ENCODE results near the gene CRISPLD2. TPM values are rescaled to one million over a fixed set of nuclear protein-coding genes. Genes with fewer than 3 reads are reported as not detected.

Gene CRISPLD2
- 17.5 TPM for total RNA-seq

GRCh38 chr16:84819644-84820304, at the start of gene CRISPLD2:
TSS of gene CRISPLD2 (plus strand) at chr16:84819985. CDS start at chr16:84838496, 18,511 bp downstream.
- peaks cover 61% of the 10 kb centered on the region for H3K4me1 ChIP-seq (ENCODE audit: insufficient read depth, low read length)
- peak within 1 kb of the TSS; percentile 37 for H3K4me3 ChIP-seq (ENCODE audit: low read length)
- H3K27me3 ChIP-seq (ENCODE audit: insufficient read depth, low read length) = no peaks in the 10 kb centered on the region
- no peaks in the 10 kb centered on the region for H3K9me3 ChIP-seq (ENCODE audit: low read depth, low read length)

- Histone ChIP-seq H3K4me3 (ENCODE audit: low read length) (no peak overlapping the region), H3K27me3 (ENCODE audit: insufficient read depth, low read length) (no peaks in the 10 kb centered on the region), H3K4me1 (ENCODE audit: insufficient read depth, low read length) (peaks cover 21% of the 10 kb centered on the region), H3K9me3 (ENCODE audit: low read depth, low read length) (no peaks in the 10 kb centered on the region)
Measured at GRCh38 chr16:84773312-84773711, 46.5 kb upstream of the CRISPLD2 start.

- Histone ChIP-seq H3K9me3 (ENCODE audit: low read depth, low read length) (no peaks in the 10 kb centered on the region), H3K4me1 (ENCODE audit: insufficient read depth, low read length) (peaks cover 21% of the 10 kb centered on the region), H3K4me3 (ENCODE audit: low read length) (peak overlapping the region; percentile 13), H3K27me3 (ENCODE audit: insufficient read depth, low read length) (no peaks in the 10 kb centered on the region)
Measured at GRCh38 chr16:84774810-84775209, 45.0 kb upstream of the CRISPLD2 start.

- peaks cover 21% of the 10 kb centered on the region for H3K4me1 ChIP-seq (ENCODE audit: insufficient read depth, low read length)
- no peaks in the 10 kb centered on the region for H3K9me3 ChIP-seq (ENCODE audit: low read depth, low read length)
- peak overlapping the region; percentile 13 for H3K4me3 ChIP-seq (ENCODE audit: low read length)
- H3K27me3 ChIP-seq (ENCODE audit: insufficient read depth, low read length) = no peaks in the 10 kb centered on the region
Measured at GRCh38 chr16:84775262-84775810, 44.4 kb upstream of the CRISPLD2 start.

GRCh38 chr16:84777435-84777834, 42.4 kb upstream of the CRISPLD2 start:
- Histone ChIP-seq H3K9me3 (ENCODE audit: low read depth, low read length) (no peaks in the 10 kb centered on the region), H3K4me3 (ENCODE audit: low read length) (no peak overlapping the region), H3K27me3 (ENCODE audit: insufficient read depth, low read length) (no peaks in the 10 kb centered on the region), H3K4me1 (ENCODE audit: insufficient read depth, low read length) (peaks cover 21% of the 10 kb centered on the region)

DNA sequence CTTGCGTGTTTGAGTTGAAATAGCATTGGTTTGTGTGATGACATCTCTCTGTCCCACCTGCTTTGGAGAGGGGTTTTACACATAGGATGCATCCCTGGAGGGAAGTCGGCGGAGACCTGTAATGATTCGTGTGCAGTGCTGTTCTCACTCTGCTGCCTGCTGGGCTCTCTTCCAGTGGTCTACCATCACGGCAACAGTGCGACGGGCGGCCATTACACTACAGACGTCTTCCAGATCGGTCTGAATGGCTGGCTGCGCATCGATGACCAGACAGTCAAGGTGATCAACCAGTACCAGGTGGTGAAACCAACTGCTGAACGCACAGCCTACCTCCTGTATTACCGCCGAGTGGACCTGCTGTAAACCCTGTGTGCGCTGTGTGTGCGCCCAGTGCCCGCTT, 41.1 kb upstream of the CRISPLD2 start:
- Histone ChIP-seq H3K9me3 (ENCODE audit: low read depth, low read length) (no peaks in the 10 kb centered on the region), H3K4me3 (ENCODE audit: low read length) (no peak overlapping the region), H3K27me3 (ENCODE audit: insufficient read depth, low read length) (no peaks in the 10 kb centered on the region)

DNA sequence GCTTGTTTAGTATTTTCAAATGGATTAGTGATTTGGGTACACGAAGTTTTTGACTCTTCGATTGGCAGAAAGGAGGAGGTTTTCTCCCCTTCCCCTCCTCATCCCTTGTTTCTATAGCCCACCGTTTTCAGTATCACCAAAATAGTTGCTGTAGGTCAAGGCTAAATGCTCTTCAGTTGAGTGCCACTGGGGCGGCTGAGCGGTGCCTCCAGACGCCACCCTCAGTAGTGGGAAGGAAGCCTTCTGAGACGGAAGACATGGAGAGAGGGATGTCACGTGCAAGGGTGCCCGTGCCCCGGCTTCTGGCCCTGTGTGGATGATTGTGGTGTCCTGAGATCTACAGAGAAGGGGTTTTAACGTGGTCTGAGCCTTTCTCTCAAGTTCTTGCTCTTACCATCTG, 39.7 kb upstream of the CRISPLD2 start:
- no peaks in the 10 kb centered on the region for H3K9me3 ChIP-seq (ENCODE audit: low read depth, low read length)
- peaks cover 9% of the 10 kb centered on the region for H3K4me1 ChIP-seq (ENCODE audit: insufficient read depth, low read length)
- H3K27me3 ChIP-seq (ENCODE audit: insufficient read depth, low read length) = no peaks in the 10 kb centered on the region
- H3K4me3 ChIP-seq (ENCODE audit: low read length) = no peak overlapping the region

More for the DNA sequence above, 41.1 kb upstream of the CRISPLD2 start:
- peaks cover 21% of the 10 kb centered on the region for H3K4me1 ChIP-seq (ENCODE audit: insufficient read depth, low read length)

- no peaks in the 10 kb centered on the region for H3K27me3 ChIP-seq (ENCODE audit: insufficient read depth, low read length)
- no peaks in the 10 kb centered on the region for H3K9me3 ChIP-seq (ENCODE audit: low read depth, low read length)
- H3K4me3 ChIP-seq (ENCODE audit: low read length) = no peak overlapping the region
- peaks cover 2% of the 10 kb centered on the region for H3K4me1 ChIP-seq (ENCODE audit: insufficient read depth, low read length)
Measured at GRCh38 chr16:84780544-84781376, 39.0 kb upstream of the CRISPLD2 start.

GRCh38 chr16:84782846-84783245, 36.9 kb upstream of the CRISPLD2 start:
- no peaks in the 10 kb centered on the region for H3K9me3 ChIP-seq (ENCODE audit: low read depth, low read length)
- H3K27me3 ChIP-seq (ENCODE audit: insufficient read depth, low read length) = no peaks in the 10 kb centered on the region
- H3K4me1 ChIP-seq (ENCODE audit: insufficient read depth, low read length) = no peaks in the 10 kb centered on the region
- H3K4me3 ChIP-seq (ENCODE audit: low read length) = no peak overlapping the region

DNA sequence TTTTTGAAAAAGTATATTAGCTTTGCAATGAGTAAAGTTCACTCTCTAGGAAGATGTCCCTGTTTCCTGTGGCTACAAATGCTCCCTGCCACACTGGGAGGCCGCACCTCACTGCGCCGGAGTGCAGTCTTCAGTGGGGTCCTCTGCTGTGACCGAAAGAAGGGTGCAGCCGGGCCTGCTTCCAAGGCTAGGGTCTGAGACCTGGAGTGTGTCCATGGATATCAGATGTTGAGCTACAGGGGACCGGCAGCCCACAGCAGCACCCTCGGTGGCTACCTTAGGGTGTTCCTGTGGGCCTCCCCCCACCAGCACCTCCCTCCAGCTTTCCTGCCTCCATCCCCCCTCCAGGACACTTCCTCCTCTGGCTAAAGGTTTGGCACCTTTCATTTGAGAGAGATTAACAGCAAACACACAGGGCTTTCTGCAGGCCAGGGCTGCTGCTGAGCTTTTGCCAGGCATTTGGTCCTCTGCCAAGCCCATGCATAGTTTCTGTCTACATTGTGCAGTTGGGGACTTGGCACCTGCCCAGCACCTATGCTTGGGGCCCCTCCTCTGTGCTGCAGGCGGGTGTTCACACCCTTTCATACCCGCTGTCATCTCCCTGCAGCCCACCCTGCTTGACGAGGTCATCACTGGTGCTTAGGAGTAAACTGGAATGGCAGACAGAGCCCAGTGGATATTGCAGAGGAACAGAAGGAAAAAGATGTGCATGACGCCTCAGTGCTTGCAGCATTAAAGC, 33.8 kb upstream of the CRISPLD2 start:
- H3K9me3 ChIP-seq (ENCODE audit: low read depth, low read length) = no peaks in the 10 kb centered on the region
- no peaks in the 10 kb centered on the region for H3K4me1 ChIP-seq (ENCODE audit: insufficient read depth, low read length)
- no peak overlapping the region for H3K4me3 ChIP-seq (ENCODE audit: low read length)
- H3K27me3 ChIP-seq (ENCODE audit: insufficient read depth, low read length) = no peaks in the 10 kb centered on the region

DNA sequence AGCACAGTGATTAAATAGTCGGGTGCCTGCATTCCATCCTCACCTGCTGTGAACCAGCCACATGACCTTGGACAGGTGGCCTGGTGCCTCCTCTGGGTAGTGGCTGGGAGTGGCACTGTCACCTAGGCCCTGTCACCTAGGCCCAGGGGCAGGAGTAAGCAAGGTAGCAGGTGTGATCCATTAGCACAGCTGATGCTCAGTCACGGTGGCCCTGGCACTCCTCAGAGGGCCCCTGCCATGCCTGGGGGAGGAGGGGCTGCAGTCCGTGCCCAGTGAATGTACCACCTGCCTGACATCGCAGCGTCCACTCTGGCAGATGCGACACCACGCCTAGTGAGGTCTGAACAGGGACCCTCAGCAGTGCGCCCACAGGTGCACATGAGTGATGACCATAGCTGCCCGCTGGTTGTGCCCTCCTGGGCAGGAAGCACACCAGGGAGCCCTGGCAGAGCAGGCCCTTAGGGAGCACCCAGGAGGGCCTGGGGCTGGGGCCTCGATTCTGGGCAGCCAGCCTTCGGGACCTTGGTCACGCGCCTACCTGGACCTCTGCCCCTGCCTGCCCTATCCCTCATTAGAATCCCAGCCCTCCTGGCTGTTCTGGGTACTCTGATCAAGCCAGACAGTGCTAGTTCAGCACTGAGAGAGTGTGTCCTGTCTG, 33.1 kb upstream of the CRISPLD2 start:
- Histone ChIP-seq H3K4me1 (ENCODE audit: insufficient read depth, low read length) (no peaks in the 10 kb centered on the region), H3K27me3 (ENCODE audit: insufficient read depth, low read length) (no peaks in the 10 kb centered on the region), H3K9me3 (ENCODE audit: low read depth, low read length) (no peaks in the 10 kb centered on the region), H3K4me3 (ENCODE audit: low read length) (no peak overlapping the region)

DNA sequence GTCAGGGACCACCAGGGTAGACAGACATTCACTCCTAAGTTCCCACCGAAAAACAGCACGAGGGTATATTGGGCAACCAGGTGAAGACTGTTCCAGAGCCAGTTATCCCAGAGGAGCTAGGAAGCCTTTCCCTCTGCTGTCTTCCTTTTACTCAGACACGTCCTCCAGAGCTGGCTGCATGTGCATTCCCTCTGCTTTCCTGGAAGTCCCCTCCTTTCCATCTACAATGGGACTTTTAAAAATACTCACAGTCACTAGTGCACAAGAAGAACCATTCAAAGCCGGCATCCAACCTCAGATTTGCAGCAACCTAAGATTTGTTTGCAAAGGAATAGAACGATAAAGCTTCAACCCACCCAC, 32.5 kb upstream of the CRISPLD2 start:
- H3K4me1 ChIP-seq (ENCODE audit: insufficient read depth, low read length) = no peaks in the 10 kb centered on the region

DNA sequence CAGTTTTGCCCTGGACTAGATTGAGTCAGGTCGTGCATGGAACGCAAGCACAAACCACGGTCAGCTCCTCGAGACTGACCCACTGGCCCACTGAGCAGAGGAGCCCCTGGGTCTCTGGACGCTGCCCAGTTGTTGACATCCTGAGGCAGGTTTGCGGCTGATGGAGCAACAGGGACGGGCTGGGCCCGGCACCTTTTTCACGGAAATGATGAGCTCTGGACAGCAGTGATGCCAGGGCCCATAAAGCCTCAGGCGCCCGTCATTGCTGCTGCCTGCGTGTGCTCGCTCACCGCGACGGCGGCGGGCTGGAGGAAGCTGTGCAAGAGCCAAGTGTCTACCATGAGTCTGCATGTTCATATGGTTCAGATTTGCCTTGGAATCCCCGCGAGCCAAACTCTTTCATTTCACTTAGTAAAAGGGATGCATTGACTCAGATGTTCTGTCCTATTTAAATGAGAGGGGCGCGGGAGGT, 30.8 kb upstream of the CRISPLD2 start:
- H3K4me3 ChIP-seq (ENCODE audit: low read length) = no peak overlapping the region
- no peaks in the 10 kb centered on the region for H3K9me3 ChIP-seq (ENCODE audit: low read depth, low read length)
- no peaks in the 10 kb centered on the region for H3K27me3 ChIP-seq (ENCODE audit: insufficient read depth, low read length)
- peaks cover 5% of the 10 kb centered on the region for H3K4me1 ChIP-seq (ENCODE audit: insufficient read depth, low read length)

More for the DNA sequence above, 32.5 kb upstream of the CRISPLD2 start:
- no peaks in the 10 kb centered on the region for H3K9me3 ChIP-seq (ENCODE audit: low read depth, low read length)
- H3K4me3 ChIP-seq (ENCODE audit: low read length) = no peak overlapping the region
- H3K27me3 ChIP-seq (ENCODE audit: insufficient read depth, low read length) = no peaks in the 10 kb centered on the region

- Histone ChIP-seq H3K4me3 (ENCODE audit: low read length) (no peak overlapping the region), H3K9me3 (ENCODE audit: low read depth, low read length) (no peaks in the 10 kb centered on the region), H3K27me3 (ENCODE audit: insufficient read depth, low read length) (no peaks in the 10 kb centered on the region), H3K4me1 (ENCODE audit: insufficient read depth, low read length) (peaks cover 10% of the 10 kb centered on the region)
Measured at GRCh38 chr16:84789431-84789830, 30.4 kb upstream of the CRISPLD2 start.

Data from mononuclear cell (primary cell).